NB4 (cell line): Measurements from ENCODE around the gene TBP.

ENCODE experiments used
- DNase-seq: peaks from one replicate; pipeline ENCODE4 v3.0.0; 2010; ENCODE audit warnings: low read depth
- H3K4me3 ChIP-seq: one replicate; pipeline ENCODE4 v1.5.1; 2011; ENCODE audit warnings: mild to moderate bottlenecking, low read depth, low read length, moderate library complexity
- MYC ChIP-seq: IDR thresholded peaks from 2 replicates; pipeline ENCODE4 v1.6.1; 2011; ENCODE audit warnings: low read depth, low read length
- POLR2A ChIP-seq: IDR thresholded peaks from 2 replicates; pipeline ENCODE4 v1.6.1; 2011; ENCODE audit warnings: mild to moderate bottlenecking; ENCODE audit not compliant: insufficient read length; ENCODE audit errors: extremely low read depth
- TF ChIP-seq, protein P1 (sequence below): IDR thresholded peaks from 2 replicates; pipeline ENCODE4 v1.6.1; 2011; ENCODE audit warnings: low read depth, low read length
- TF ChIP-seq, protein P2 (sequence below): IDR thresholded peaks from one replicate; pipeline ENCODE4 v1.5.1; 2012; ENCODE audit warnings: low read depth, low read length

Gene TBP

DNA sequence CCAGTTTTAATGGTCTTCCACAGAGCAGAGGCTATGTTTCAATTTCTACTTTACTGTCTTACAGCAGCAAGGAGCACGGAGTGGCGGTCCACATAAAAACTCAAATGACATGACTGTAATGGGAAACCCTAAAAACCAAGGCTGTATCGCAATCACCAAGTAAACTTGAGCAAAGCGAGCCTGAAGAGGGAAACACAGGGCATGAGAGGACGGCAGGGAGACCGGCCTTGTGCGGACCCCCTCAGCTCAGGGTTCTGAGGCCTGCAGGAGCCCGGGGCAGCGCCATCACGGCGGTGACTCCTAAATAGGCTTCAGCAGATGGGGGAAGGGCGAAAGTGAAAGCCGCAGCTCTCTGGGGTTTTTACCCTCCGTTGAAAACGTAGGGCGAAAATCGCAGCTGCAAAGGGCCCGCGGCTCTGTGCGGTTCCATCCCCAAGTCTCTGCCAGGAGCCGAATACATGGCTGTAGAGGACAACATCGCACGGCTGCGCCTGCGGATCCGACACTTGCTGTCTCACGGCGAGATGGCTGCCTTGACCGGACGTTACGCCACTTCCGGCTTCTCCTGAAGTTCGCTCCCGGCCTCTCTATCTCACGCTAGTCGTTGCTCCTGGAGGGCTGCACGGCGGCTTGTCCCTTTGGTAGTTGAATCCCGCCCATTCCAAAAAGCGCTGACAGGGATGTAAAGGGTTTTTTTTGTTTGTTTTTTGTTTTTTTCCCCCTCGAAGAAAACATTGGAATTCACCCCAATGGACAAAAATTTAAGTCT, 1.2 kb upstream of the TBP start, which contains the start of gene PSMB1:
PSMB1 (minus strand) TSS at position 543 of the 769 bp plus-strand sequence; CDS start at position 478, 65 bp downstream.
- DNase-seq: peak; percentile 97
- peak within 1 kb of the TSS; percentile 96 for H3K4me3 ChIP-seq
- TF ChIP-seq, protein P1, sequence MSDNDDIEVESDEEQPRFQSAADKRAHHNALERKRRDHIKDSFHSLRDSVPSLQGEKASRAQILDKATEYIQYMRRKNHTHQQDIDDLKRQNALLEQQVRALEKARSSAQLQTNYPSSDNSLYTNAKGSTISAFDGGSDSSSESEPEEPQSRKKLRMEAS: peak; percentile 59; the same call in 1 of the 2 replicates
- peak; percentile 95 for TF ChIP-seq POLR2A
- TF ChIP-seq, protein P2, sequence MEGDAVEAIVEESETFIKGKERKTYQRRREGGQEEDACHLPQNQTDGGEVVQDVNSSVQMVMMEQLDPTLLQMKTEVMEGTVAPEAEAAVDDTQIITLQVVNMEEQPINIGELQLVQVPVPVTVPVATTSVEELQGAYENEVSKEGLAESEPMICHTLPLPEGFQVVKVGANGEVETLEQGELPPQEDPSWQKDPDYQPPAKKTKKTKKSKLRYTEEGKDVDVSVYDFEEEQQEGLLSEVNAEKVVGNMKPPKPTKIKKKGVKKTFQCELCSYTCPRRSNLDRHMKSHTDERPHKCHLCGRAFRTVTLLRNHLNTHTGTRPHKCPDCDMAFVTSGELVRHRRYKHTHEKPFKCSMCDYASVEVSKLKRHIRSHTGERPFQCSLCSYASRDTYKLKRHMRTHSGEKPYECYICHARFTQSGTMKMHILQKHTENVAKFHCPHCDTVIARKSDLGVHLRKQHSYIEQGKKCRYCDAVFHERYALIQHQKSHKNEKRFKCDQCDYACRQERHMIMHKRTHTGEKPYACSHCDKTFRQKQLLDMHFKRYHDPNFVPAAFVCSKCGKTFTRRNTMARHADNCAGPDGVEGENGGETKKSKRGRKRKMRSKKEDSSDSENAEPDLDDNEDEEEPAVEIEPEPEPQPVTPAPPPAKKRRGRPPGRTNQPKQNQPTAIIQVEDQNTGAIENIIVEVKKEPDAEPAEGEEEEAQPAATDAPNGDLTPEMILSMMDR: no peak
- TF ChIP-seq MYC: peak; percentile 77; the same call in 1 of the 2 replicates

DNA sequence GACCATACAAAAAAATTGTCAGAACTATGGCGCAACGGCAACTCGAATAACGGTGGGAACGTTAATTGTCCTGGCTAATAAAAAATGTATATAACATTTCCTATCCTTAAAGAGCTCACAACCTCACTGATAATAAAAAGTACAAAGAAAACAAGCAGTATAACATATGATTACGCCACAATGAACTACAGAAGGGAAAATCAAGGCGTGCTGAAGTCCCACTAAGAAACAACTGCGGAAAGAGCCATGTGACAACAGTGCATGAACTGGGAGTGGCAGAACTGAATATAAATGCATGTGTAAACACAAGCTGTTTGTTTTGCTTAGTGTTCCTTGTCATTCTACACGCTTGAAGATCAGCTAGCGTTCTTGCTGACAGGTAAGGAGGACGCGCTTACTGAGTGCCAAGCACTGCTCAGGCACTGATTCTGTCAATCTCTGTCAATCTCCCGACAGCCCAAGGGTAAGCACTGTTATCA, 596 bp upstream of the TBP start:
- peak overlapping the region; percentile 96 for H3K4me3 ChIP-seq
- TF ChIP-seq POLR2A (no peak), MYC (peak; percentile 47; the same call in 1 of the 2 replicates)
- TF ChIP-seq, protein P2: no peak
- TF ChIP-seq, protein P1: peak; percentile 81
- DNase-seq: no peak

GRCh38 chr6:170554796-170555137, 598 bp downstream of the TBP start:
- TF ChIP-seq, protein P2: no peak
- H3K4me3 ChIP-seq: peak overlapping the region; percentile 94
- DNase-seq: no peak

DNA sequence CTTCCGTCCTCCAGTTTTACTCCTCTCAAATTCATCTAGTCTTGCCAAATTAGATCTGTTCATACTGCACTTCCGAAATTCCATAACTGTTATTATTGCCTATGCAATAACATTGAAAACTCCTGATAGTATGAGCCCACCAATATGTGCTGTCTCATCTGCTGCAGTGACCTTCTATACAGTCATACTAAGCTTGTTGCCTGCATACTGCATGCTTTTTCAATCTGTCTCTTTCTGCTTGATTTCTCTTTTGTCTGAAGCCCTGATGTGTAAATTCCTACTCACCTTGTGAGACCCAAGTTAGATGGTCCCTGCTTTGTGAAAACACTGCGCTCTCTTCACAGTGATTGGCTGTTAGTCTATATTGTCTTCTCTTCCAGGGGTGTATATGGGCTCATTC, 1.1 kb downstream of the TBP start:
- H3K4me3 ChIP-seq: peak overlapping the region; percentile 94
- TF ChIP-seq, protein P1: no peak
- TF ChIP-seq MYC (no peak), POLR2A (no peak)
- TF ChIP-seq, protein P2: no peak
- no peak for DNase-seq

DNA sequence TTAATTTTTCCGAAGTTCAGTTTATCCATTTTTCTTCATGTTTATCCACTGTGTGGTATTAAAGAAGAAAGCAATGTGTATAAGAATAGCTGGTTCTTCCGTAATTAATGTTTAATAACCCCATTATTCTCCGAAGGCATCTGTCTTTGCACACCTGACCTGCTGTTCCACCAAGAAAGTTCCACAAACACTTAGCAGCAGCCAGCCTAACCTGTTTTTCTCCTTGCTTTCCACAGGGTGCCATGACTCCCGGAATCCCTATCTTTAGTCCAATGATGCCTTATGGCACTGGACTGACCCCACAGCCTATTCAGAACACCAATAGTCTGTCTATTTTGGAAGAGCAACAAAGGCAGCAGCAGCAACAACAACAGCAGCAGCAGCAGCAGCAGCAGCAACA, 7.4 kb downstream of the TBP start:
- H3K4me3 ChIP-seq: no peak overlapping the region
- TF ChIP-seq POLR2A: no peak
- no peak for TF ChIP-seq MYC
- TF ChIP-seq, protein P1: no peak
- TF ChIP-seq, protein P2: no peak
- no peak for DNase-seq
